NCI-H2171 treated with DMSO at 0.1 percent for 48 hours (cell line): Measurements from ENCODE around the gene CIAO2B.

Experiments used
- DNase-seq: peaks from one replicate; lab custom pipeline; 2025; lab: John Stamatoyannopoulos, UW

CIAO2B gene

DNA sequence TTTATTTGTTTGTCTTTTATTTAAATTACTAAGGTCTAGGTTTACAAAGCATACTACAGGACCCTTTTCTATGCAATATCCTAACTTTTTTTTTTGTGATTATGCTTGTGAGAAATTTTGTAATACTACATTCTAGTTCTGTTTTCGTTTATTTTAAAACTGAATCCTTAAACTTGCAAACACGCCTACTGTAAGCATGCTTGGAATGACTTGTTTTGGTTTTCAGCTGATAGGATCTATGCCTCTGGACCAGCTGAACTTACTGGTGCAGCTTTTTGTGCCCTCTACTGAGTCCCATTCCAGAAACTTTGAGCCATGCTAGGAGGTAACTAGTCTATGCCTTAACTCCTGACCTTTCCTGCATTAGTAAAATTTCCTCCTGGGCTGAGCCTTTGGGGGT lies 47.9 kb downstream of the CIAO2B start:
- DNase-seq, result no peak

GRCh38 chr16:66885491-66885890 lies 48.7 kb downstream of the CIAO2B start:
- DNase-seq, result no peak

DNA sequence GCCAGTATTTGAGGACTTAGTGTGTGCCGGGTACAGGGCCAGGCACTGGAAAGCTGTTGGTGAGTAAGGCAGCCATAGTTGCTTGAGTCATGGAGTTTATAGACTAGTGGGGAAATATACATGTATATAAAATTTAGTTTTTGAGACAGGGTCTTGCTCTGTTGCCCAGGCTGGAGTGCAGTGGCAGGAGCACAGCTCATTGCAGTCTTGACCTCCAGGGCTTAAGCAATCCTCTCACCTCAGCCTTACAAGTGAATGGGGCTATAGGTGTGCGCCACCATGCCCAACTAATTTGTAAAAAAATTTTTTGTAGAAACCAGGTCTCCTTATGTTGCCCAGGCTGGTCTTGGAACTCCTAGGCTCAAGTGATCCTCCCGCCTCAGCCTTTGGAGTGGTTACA lies 51.5 kb downstream of the CIAO2B start:
- no peak for DNase-seq
